ENCODE results near the gene APP.

Gene APP

GRCh38 chr21:26185446-26185845 lies 14.9 kb upstream of the APP start:
- Histone ChIP-seq H3K9me2 (ENCODE audit: low read depth, low read length) (no peaks in the 10 kb centered on the region), H3K4me1 (ENCODE audit: insufficient read depth, low read length, severe bottlenecking) (no peaks in the 10 kb centered on the region), H3K79me2 (ENCODE audit: insufficient read depth, low read length) (no peaks in the 10 kb centered on the region), H3K36me3 (ENCODE audit: insufficient read depth, low read length) (no peaks in the 10 kb centered on the region), H3K27ac (ENCODE audit: low read depth, low read length, poor library complexity, severe bottlenecking) (no peak overlapping the region), H3F3A (ENCODE audit: insufficient read depth, low read length) (no peaks in the 10 kb centered on the region), H3K4me2 (ENCODE audit: low read length) (no peak overlapping the region), H3K9me3 (ENCODE audit: low read length) (no peaks in the 10 kb centered on the region), H2AFZ (ENCODE audit: low read length) (no peak overlapping the region), H3K27me3 (ENCODE audit: insufficient read depth, low read length) (no peaks in the 10 kb centered on the region), H3K4me3 (ENCODE audit: low read depth, low read length, poor library complexity, severe bottlenecking) (no peak overlapping the region), H4K20me1 (ENCODE audit: insufficient read depth, low read length) (no peaks in the 10 kb centered on the region), H3K9ac (ENCODE audit: low read length) (no peak overlapping the region)
- no peak for TF ChIP-seq EZH2 (IDR thresholded peaks at IDR 0.05; ENCODE audit: borderline replicate concordance, low read length)
- no peak for TF ChIP-seq CTCF (IDR thresholded peaks at IDR 0.05; ENCODE audit: low read length)

- Histone ChIP-seq H3K9me3 (ENCODE audit: low read length) (no peaks in the 10 kb centered on the region), H3K9me2 (ENCODE audit: low read depth, low read length) (no peaks in the 10 kb centered on the region), H3K27me3 (ENCODE audit: insufficient read depth, low read length) (no peaks in the 10 kb centered on the region), H3K4me2 (ENCODE audit: low read length) (no peak overlapping the region), H3K27ac (ENCODE audit: low read depth, low read length, poor library complexity, severe bottlenecking) (no peak overlapping the region), H3F3A (ENCODE audit: insufficient read depth, low read length) (no peaks in the 10 kb centered on the region), H3K4me3 (ENCODE audit: low read depth, low read length, poor library complexity, severe bottlenecking) (no peak overlapping the region), H2AFZ (ENCODE audit: low read length) (no peak overlapping the region), H3K79me2 (ENCODE audit: insufficient read depth, low read length) (no peaks in the 10 kb centered on the region), H4K20me1 (ENCODE audit: insufficient read depth, low read length) (no peaks in the 10 kb centered on the region), H3K36me3 (ENCODE audit: insufficient read depth, low read length) (no peaks in the 10 kb centered on the region), H3K9ac (ENCODE audit: low read length) (no peak overlapping the region), H3K4me1 (ENCODE audit: insufficient read depth, low read length, severe bottlenecking) (no peaks in the 10 kb centered on the region)
- no peak for TF ChIP-seq CTCF (IDR thresholded peaks at IDR 0.05; ENCODE audit: low read length)
- no peak for TF ChIP-seq EZH2 (IDR thresholded peaks at IDR 0.05; ENCODE audit: borderline replicate concordance, low read length)
Observed at GRCh38 chr21:26185021-26185420, 14.5 kb upstream of the APP start.

DNA sequence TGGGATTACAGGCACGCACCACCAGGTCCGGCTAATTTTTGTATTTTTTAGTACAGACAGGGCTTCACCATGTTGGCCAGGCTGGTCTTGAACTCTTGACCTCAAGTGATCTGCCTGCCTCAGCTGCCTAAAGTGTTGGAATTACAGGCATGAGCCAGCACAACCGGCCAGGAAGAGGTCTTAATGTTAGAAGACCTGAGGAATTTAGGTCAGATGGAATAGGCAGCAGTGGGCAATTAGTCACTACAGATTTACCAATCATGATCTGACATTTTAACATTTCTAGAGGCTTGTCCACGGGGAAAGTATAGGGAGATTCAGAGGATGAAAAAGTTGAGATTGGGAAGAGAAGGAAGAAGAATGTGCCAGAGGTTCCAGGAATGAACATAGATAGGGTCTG lies 8.9 kb upstream of the APP start:
- H3K4me1 ChIP-seq (ENCODE audit: insufficient read depth, low read length, severe bottlenecking) = no peaks in the 10 kb centered on the region
- no peak overlapping the region for H2AFZ ChIP-seq (ENCODE audit: low read length)
- no peaks in the 10 kb centered on the region for H3K79me2 ChIP-seq (ENCODE audit: insufficient read depth, low read length)
- no peaks in the 10 kb centered on the region for H3F3A ChIP-seq (ENCODE audit: insufficient read depth, low read length)
- H3K27me3 ChIP-seq (ENCODE audit: insufficient read depth, low read length) = no peaks in the 10 kb centered on the region
- no peaks in the 10 kb centered on the region for H3K9me3 ChIP-seq (ENCODE audit: low read length)
- H3K27ac ChIP-seq (ENCODE audit: low read depth, low read length, poor library complexity, severe bottlenecking) = no peak overlapping the region
- no peak overlapping the region for H3K9ac ChIP-seq (ENCODE audit: low read length)
- H3K4me2 ChIP-seq (ENCODE audit: low read length) = no peak overlapping the region
- no peaks in the 10 kb centered on the region for H3K9me2 ChIP-seq (ENCODE audit: low read depth, low read length)
- TF ChIP-seq CTCF (IDR thresholded peaks at IDR 0.05; ENCODE audit: low read length) = no peak
- TF ChIP-seq EZH2 (IDR thresholded peaks at IDR 0.05; ENCODE audit: borderline replicate concordance, low read length) = no peak
- H4K20me1 ChIP-seq (ENCODE audit: insufficient read depth, low read length) = no peaks in the 10 kb centered on the region
- no peak overlapping the region for H3K4me3 ChIP-seq (ENCODE audit: low read depth, low read length, poor library complexity, severe bottlenecking)
- H3K36me3 ChIP-seq (ENCODE audit: insufficient read depth, low read length) = no peaks in the 10 kb centered on the region
